Right cardiac atrium (tissue), 5 donors: ENCODE data around the gene FAM193A. TPM values are rescaled to one million over a fixed set of nuclear protein-coding genes. Genes with fewer than 3 reads are reported as not detected.
"Not testable (repeated sequence)": the region's sequence is repeated elsewhere in the genome, so short reads cannot be mapped to it uniquely, and the experiment has no call there.

Experiments
- ATAC-seq, 2 donors: fragments of 200-7000 bp; cut with Tn5 transposase; one replicate each; pipeline versions ENCODE4 v1.8.0 to v1.9.1; 2020; ENCODE audit warnings: moderate library complexity in 2 of 2, mild to moderate bottlenecking in 1 of 2
- DNase-seq, 3 donors: peaks; one replicate each; pipeline ENCODE4 v3.0.0-alpha.2; 2020
- H3K27ac ChIP-seq: one replicate; pipeline ENCODE4 v1.5.1; 2013; ENCODE audit warnings: mild to moderate bottlenecking, low read length, control low read depth, moderate library complexity
- H3K27me3 ChIP-seq: one replicate; pipeline ENCODE4 v1.6.1; 2013; ENCODE audit not compliant: control insufficient read depth, insufficient read depth
- H3K4me1 ChIP-seq: one replicate; pipeline ENCODE4 v1.6.1; 2013; ENCODE audit warnings: low read length; ENCODE audit not compliant: control insufficient read depth, insufficient read depth
- H3K4me3 ChIP-seq: one replicate; pipeline ENCODE4 v1.5.1; 2013; ENCODE audit warnings: low read length, control low read depth
- H3K9me3 ChIP-seq: one replicate; pipeline ENCODE4 v1.6.1; 2013; ENCODE audit warnings: low read length; ENCODE audit not compliant: control insufficient read depth
- WGBS: extraction: QIAGEN DNeasy Blood & Tissue Kit; methylation state at CpG from one replicate; pipeline ENCODE4 v1.1.7; 2013; 5-methylcytosine and 5-hydroxymethylcytosine counted together
- intact Hi-C, 4 donors: fragments of 100-400 bp; cut with DNase I; formaldehyde crosslinking; loops; one replicate each; pipeline versions ENCODE4 v1.11.0 to v1.14.0; 2022 to 2023
- polyA plus RNA-seq: library from polyadenylated mRNA; stranded (reverse); fragments of 200-250 nt; gene quantifications from one replicate; pipeline ENCODE4 v1.2.3, GENCODE V29; 2013
- total RNA-seq, 4 donors: library from RNA; stranded (reverse); fragmentation: NEBNext Ultra II Directional; extraction: Animal tissue kit (Norgen Biotek cat#: 25700); gene quantifications; one replicate each; pipeline ENCODE4 v1.2.1, GENCODE V29; 2021
- donor health status: healthy with polysubstance abuse.
- donor health status: DM: no; HTN: yes; CAD: no.
- donor health status: DM: no; HTN: no; CAD: no.
- donor health status: DM: no; HTN: yes; CAD: no; lungs with severe emphysema.
- donor health status: DM: yes; HTN: yes; CAD: no.

The FAM193A gene
- total and polyA plus RNA-seq, 5 donors: 9.7 to 19.2 (median 17.4) TPM

GRCh38 chr4:2765832-2766526 lies 229.5 kb downstream of the FAM193A start:
- H3K9me3 ChIP-seq: no peaks in the 10 kb centered on the region
- no peak for ATAC-seq
- no peak for DNase-seq
- intact Hi-C loops: loop anchor here in 3 of 4 donors (10.0 kb wide), 3 partner anchors 49 to 169 kb away; partner anchors contain the start of gene ADD1 (in 1 of the 3)
- H3K4me3 ChIP-seq: no peak overlapping the region
- H3K27me3 ChIP-seq: no peaks in the 10 kb centered on the region
- 89% methylated on average over 12 of the region's 12 CpGs for WGBS
- no peaks in the 10 kb centered on the region for H3K4me1 ChIP-seq
- no peak overlapping the region for H3K27ac ChIP-seq

DNA sequence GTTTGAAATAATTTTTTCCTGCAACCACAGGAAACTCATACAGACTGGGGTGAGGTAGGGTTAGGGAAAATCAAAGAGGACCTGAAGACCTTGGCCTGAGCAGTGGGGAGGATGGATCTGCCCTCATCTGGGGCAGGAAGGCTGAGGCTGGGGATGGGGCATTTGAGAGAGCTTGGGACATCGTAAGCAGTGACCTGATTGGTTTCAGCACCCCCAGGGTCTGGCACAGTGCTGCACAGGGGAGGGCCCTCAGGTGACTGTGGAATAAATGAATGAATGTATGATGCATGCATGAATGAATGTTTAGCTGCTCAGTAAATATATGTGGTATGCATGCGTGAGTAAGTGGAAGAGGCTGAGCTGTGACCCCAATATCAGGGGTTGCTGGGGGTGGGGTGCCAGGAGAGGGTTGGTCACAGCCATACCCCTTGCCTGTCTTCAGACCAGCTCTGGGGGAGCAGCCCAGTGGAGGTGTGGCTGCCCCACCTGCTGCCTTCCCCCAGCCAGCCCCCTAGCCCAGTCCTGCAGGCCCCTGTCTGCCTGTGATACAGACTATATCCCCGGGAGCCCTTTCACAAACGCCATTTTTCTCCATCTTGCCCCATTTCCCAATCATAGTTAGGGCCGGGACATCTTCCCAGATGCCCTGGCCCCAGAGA lies 230.7 kb downstream of the FAM193A start:
- Histone ChIP-seq H3K4me1 (no peaks in the 10 kb centered on the region), H3K4me3 (no peak overlapping the region), H3K9me3 (no peaks in the 10 kb centered on the region), H3K27me3 (no peaks in the 10 kb centered on the region), H3K27ac (no peak overlapping the region)
- 77% methylated on average over 5 of the region's 5 CpGs for WGBS
- intact Hi-C loops: loop anchor here in 3 of 4 donors (10.0 kb wide), 3 partner anchors 48 to 168 kb away; partner anchors contain the start of gene ADD1 (in 1 of the 3)
- DNase-seq (peak in 1 of 3 donors; percentile 25), ATAC-seq (no peak)

DNA sequence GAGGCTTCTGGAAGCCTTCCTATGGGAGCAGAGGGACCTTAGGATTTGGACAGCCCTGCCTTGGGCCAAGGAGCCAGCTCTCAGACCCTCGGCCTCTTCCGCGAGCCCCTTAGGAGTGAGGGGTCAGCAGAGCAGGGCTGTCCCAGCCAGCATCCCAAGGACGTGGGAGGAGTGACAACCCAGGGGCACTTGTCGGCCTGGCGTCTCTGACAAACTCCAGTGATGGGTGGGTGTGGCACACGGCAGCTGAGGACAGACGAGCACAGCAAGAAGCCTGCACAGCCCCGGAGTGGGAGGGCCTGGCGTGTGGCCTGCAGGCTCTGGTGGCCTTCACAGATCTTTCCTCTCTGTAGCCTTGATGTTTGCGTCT lies 231.2 kb downstream of the FAM193A start:
- 46% methylated on average over 11 of the region's 11 CpGs for WGBS
- Histone ChIP-seq H3K27ac (no peak overlapping the region), H3K27me3 (no peaks in the 10 kb centered on the region), H3K4me3 (no peak overlapping the region), H3K9me3 (no peaks in the 10 kb centered on the region), H3K4me1 (no peaks in the 10 kb centered on the region)
- DNase-seq (peak; percentile 56 to 75 (median 67)), ATAC-seq (peak; percentile 41 to 50)
- intact Hi-C loops: loop anchor here in 3 of 4 donors (10.0 kb wide), 3 partner anchors 47 to 167 kb away; partner anchors contain the start of gene ADD1 (in 1 of the 3)

GRCh38 chr4:2768124-2768523 lies 231.7 kb downstream of the FAM193A start:
- peak in 1 of 3 donors; percentile 28 for DNase-seq
- 74% methylated on average over 9 of the region's 9 CpGs for WGBS
- ATAC-seq: no peak
- Histone ChIP-seq H3K9me3 (no peaks in the 10 kb centered on the region), H3K27ac (no peak overlapping the region), H3K4me1 (no peaks in the 10 kb centered on the region), H3K27me3 (no peaks in the 10 kb centered on the region), H3K4me3 (no peak overlapping the region)
- intact Hi-C loops: loop anchor here in 3 of 4 donors (10.0 kb wide), 3 partner anchors 47 to 167 kb away; partner anchors contain the start of gene ADD1 (in 1 of the 3)

GRCh38 chr4:2768921-2769336 lies 232.5 kb downstream of the FAM193A start:
- H3K4me1 ChIP-seq: no peaks in the 10 kb centered on the region
- no peaks in the 10 kb centered on the region for H3K27me3 ChIP-seq
- no peak for ATAC-seq
- H3K4me3 ChIP-seq: no peak overlapping the region
- intact Hi-C loops: loop anchor here in 3 of 4 donors (10.0 kb wide), 3 partner anchors 46 to 166 kb away; partner anchors contain the start of gene ADD1 (in 1 of the 3)
- H3K27ac ChIP-seq: no peak overlapping the region
- peak in 2 of 3 donors; percentile 45 to 55 for DNase-seq
- H3K9me3 ChIP-seq: no peaks in the 10 kb centered on the region
- 55% methylated on average over 15 of the region's 15 CpGs for WGBS

DNA sequence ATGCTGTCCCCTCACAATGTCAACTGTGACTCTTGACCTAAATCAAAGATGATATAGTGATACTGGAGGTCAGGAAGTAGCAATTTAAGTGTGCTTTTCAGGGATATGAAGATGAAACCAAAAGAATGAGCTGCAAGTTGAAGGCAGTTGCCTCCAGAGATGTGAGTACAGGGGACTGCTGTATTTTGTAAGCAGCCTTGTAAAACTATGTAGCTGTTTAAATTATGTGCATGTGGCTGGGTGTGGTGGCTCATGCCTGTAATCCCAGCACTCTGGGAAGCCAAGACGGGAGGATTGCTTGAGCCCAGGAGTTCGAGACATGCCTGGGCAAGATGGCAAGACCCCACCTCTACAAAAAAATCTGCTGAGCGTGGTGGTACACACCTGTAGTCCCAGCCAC lies 234.8 kb downstream of the FAM193A start:
- no peak for DNase-seq
- Histone ChIP-seq H3K27ac (no peak overlapping the region), H3K4me3 (no peak overlapping the region), H3K9me3 (no peaks in the 10 kb centered on the region), H3K4me1 (no peaks in the 10 kb centered on the region), H3K27me3 (no peaks in the 10 kb centered on the region)
- WGBS: 97% methylated on average over 3 of the region's 3 CpGs
- ATAC-seq: no peak
- intact Hi-C loops: no loop called here

- ATAC-seq, H3K27ac ChIP-seq, intact Hi-C loops, H3K9me3 ChIP-seq, H3K4me1 ChIP-seq, H3K27me3 ChIP-seq, H3K4me3 ChIP-seq, DNase-seq: not testable (repeated sequence)
- WGBS: 96% methylated on average over 5 of the region's 5 CpGs
Measured at GRCh38 chr4:2780643-2781042, 244.2 kb downstream of the FAM193A start.

GRCh38 chr4:2781911-2782310 lies 245.5 kb downstream of the FAM193A start:
- Histone ChIP-seq H3K27me3 (no peaks in the 10 kb centered on the region), H3K4me1 (no peaks in the 10 kb centered on the region), H3K27ac (no peak overlapping the region), H3K9me3 (no peaks in the 10 kb centered on the region), H3K4me3 (no peak overlapping the region)
- intact Hi-C loops: no loop called here
- ATAC-seq: no peak
- 92% methylated on average over 10 of the region's 10 CpGs for WGBS
- DNase-seq: no peak

Other genes with a start within 250 kb of the FAM193A start
- gene ZFYVE28, start 118.0 kb upstream of the FAM193A start, total RNA-seq: 1 to 10 TPM; 4.4 to 5.9 (median 5.5) TPM
- 3.5 TPM for gene ZFYVE28, start 118.0 kb upstream of the FAM193A start, polyA plus RNA-seq
- not detected for gene CFAP99, start 117.7 kb upstream of the FAM193A start, total RNA-seq
- not detected for gene CFAP99, start 117.7 kb upstream of the FAM193A start, polyA plus RNA-seq
- gene RNF4, start 67.5 kb upstream of the FAM193A start, total RNA-seq: 10 to 100 TPM; 28.2 to 35.7 (median 32.1) TPM
- gene RNF4, start 67.5 kb upstream of the FAM193A start, polyA plus RNA-seq: 16.3 TPM
- 10 to 100 TPM; 20.2 to 28.0 (median 24.6) TPM for gene TNIP2, start 219.7 kb downstream of the FAM193A start, total RNA-seq
- gene TNIP2, start 219.7 kb downstream of the FAM193A start, polyA plus RNA-seq: 24.9 TPM